ENCODE results near the gene KDM1B.

GRCh38 chr6:18136260-18136659, 19.0 kb upstream of the KDM1B start:
- no peak for TF ChIP-seq CTCF (IDR thresholded peaks at IDR 0.05; ENCODE audit: low read length)
- no peak for TF ChIP-seq EZH2phosphoT487 (IDR thresholded peaks at IDR 0.05; ENCODE audit: low read length)
- no peak for TF ChIP-seq EZH2 (optimal IDR thresholded peaks at IDR 0.05; ENCODE audit: low read depth, low read length)
